Activated CD8-positive, alpha-beta memory T cell treated with anti-CD3 and anti-CD28 coated beads for 1 hour (primary cell): ENCODE results near the gene CLBA1.
A peak's percentile ranks its signal among the peaks of the same experiment; 100 is the strongest.

ENCODE experiments used
- DNase-seq, 2 donors: peaks; one replicate each; pipeline ENCODE4 v3.0.0-alpha.2; 2020; ENCODE audit warnings: low read depth in 1 of 2; ENCODE audit errors: extremely low read depth in 1 of 2

CLBA1 gene

GRCh38 chr14:105005329-105005928 is 19.8 kb downstream of the CLBA1 start:
- DNase-seq, result no peak

GRCh38 chr14:105005929-105006830 is 20.6 kb downstream of the CLBA1 start:
- DNase-seq, result no peak

- DNase-seq, result no peak
Measured at GRCh38 chr14:105006831-105007592, 21.4 kb downstream of the CLBA1 start.

GRCh38 chr14:105007593-105008264 is 22.1 kb downstream of the CLBA1 start:
- no peak for DNase-seq

GRCh38 chr14:105010106-105010505 is 24.5 kb downstream of the CLBA1 start:
- DNase-seq, result no peak

- no peak for DNase-seq
Measured at GRCh38 chr14:105010891-105011291, 25.3 kb downstream of the CLBA1 start.

- no peak for DNase-seq
Measured at GRCh38 chr14:105011312-105011990, 25.9 kb downstream of the CLBA1 start.

- no peak for DNase-seq
Measured at GRCh38 chr14:105012171-105012985, 26.8 kb downstream of the CLBA1 start.

- no peak for DNase-seq
Measured at GRCh38 chr14:105013150-105013785, 27.7 kb downstream of the CLBA1 start.

- no peak for DNase-seq
Measured at GRCh38 chr14:105014032-105014431, 28.4 kb downstream of the CLBA1 start.

- DNase-seq, result no peak
Measured at GRCh38 chr14:105014631-105015030, 29.0 kb downstream of the CLBA1 start.

- no peak for DNase-seq
Measured at GRCh38 chr14:105015242-105015641, 29.7 kb downstream of the CLBA1 start.

- no peak for DNase-seq
Measured at GRCh38 chr14:105015905-105016304, 30.3 kb downstream of the CLBA1 start.

GRCh38 chr14:105018414-105018813 is 32.8 kb downstream of the CLBA1 start:
- DNase-seq, result no peak

GRCh38 chr14:105019861-105020814 is 34.5 kb downstream of the CLBA1 start:
- DNase-seq, result peak; percentile 18 to 43

- DNase-seq, result peak; percentile 93 to 98
Measured at GRCh38 chr14:105020815-105021655, 35.4 kb downstream of the CLBA1 start, which contains the start of gene CDCA4. TSS of gene CDCA4 (minus strand) at chr14:105021083. CDS start at chr14:105011929, 9,154 bp downstream.
